Panc1 (cell line): ENCODE measurements around the gene SPINDOC. TPM values are rescaled to one million over a fixed set of nuclear protein-coding genes. Genes with fewer than 3 reads are reported as not detected.

Experiments used
- ATAC-seq: fragments of 200-7000 bp; cut with Tn5 transposase; 2 replicates; pipeline ENCODE4 v1.9.1; 2020; ENCODE audit warnings: mild to moderate bottlenecking, moderate library complexity
- BruUV-seq: library from RNA; stranded (reverse); fragments of 400-500 nt; replicated peaks from 2 replicates; lab custom pipeline; 2021; lab: Mats Ljungman, UMichigan
- CTCF ChIA-PET: fragments of 300-600 bp; sonication (Branson Sonifier 250); formaldehyde crosslinking; loops from one replicate; lab custom pipeline; 2022; ENCODE audit warnings: antibody characterized with exemption; lab: Charles Lee
- POLR2A ChIA-PET: fragments of 300-600 bp; sonication (Branson Sonifier 250); formaldehyde crosslinking; loops from one replicate; lab custom pipeline; 2022; ENCODE audit warnings: antibody characterized with exemption; lab: Charles Lee
- DNase-seq: peaks from one replicate; pipeline ENCODE4 v3.0.0-alpha.2; 2010; ENCODE audit warnings: low read depth, low spot score
- H3K27ac ChIP-seq: 2 replicates; pipeline ENCODE4 v1.5.1; 2011; ENCODE audit warnings: mild to moderate bottlenecking, low read length, inconsistent platforms
- H3K27me3 ChIP-seq: fragments of 200-500 bp; sonication (Bioruptor generic); 2 replicates; pipeline ENCODE4 v1.6.0; 2014; ENCODE audit warnings: low read length, inconsistent platforms; ENCODE audit not compliant: control insufficient read depth, insufficient read depth
- H3K36me3 ChIP-seq: fragments of 200-500 bp; sonication (Bioruptor generic); 2 replicates; pipeline ENCODE4 v1.5.1; 2014; ENCODE audit warnings: inconsistent platforms, mild to moderate bottlenecking, low read length, moderate library complexity; ENCODE audit not compliant: control insufficient read depth, insufficient read depth
- H3K4me1 ChIP-seq: 2 replicates; pipeline ENCODE4 v1.5.1; 2011; ENCODE audit warnings: inconsistent platforms, mild to moderate bottlenecking, low read length, moderate library complexity; ENCODE audit not compliant: control insufficient read depth, insufficient read depth
- H3K4me3 ChIP-seq, 2 experiments: 2 replicates each; pipeline ENCODE4 v1.5.1; 2011 to 2012; ENCODE audit warnings: low read depth in 2 of 2, low read length in 2 of 2, mild to moderate bottlenecking in 2 of 2, inconsistent platforms in 1 of 2, moderate library complexity in 1 of 2
- H3K9me3 ChIP-seq: fragments of 200-500 bp; sonication (Bioruptor generic); 2 replicates; pipeline ENCODE4 v1.5.1; 2014; ENCODE audit warnings: low read depth, mild to moderate bottlenecking, inconsistent platforms, low read length, moderate library complexity; ENCODE audit not compliant: control insufficient read depth, insufficient read depth
- POLR2AphosphoS5 ChIP-seq: IDR thresholded peaks from 2 replicates; pipeline ENCODE4 v1.6.1; 2012; ENCODE audit warnings: mild to moderate bottlenecking, low read depth, low read length, moderate library complexity
- REST ChIP-seq, 2 experiments: IDR thresholded peaks; 2 replicates each; pipeline ENCODE4 v1.6.1; 2011 to 2012; ENCODE audit warnings: low read depth in 2 of 2, control low read depth in 1 of 2, low read length in 1 of 2, mild to moderate bottlenecking in 1 of 2, moderate library complexity in 1 of 2; ENCODE audit not compliant: insufficient read depth in 1 of 2
- SIN3A ChIP-seq: IDR thresholded peaks from 2 replicates; pipeline ENCODE4 v1.6.1; 2012; ENCODE audit warnings: low read depth, mild to moderate bottlenecking, low read length, moderate library complexity, borderline replicate concordance; ENCODE audit not compliant: insufficient read depth
- TCF7L2 ChIP-seq: IDR thresholded peaks from 2 replicates; pipeline ENCODE4 v1.6.1; 2011; ENCODE audit warnings: mild to moderate bottlenecking, low read depth, low read length, inconsistent platforms
- in situ Hi-C: cut with HindIII; loops from 2 replicates; pipeline ENCODE4 v1.10.0; 2016; ENCODE audit warnings: low sequenced_read_pairs, low pct_unique_long_range_greater_than_20kb
- intact Hi-C: fragments of 100-400 bp; cut with micrococcal nuclease; formaldehyde crosslinking; loops from one replicate; pipeline ENCODE4 v1.10.0; 2022; ENCODE audit not compliant: unreplicated experiment
- total RNA-seq: library from RNA; stranded (reverse); gene quantifications from one replicate; pipeline ENCODE4 v1.2.1, GENCODE V29; 2021; ENCODE audit not compliant: unreplicated experiment
- TF ChIP-seq, protein P1 (sequence below): fragments of 450-650 bp; IDR thresholded peaks from 2 replicates; pipeline ENCODE4 v1.5.1; 2017; ENCODE audit warnings: mild to moderate bottlenecking

SPINDOC gene
- total RNA-seq, 1 experiment from 2014 or later, result 59.1 TPM

DNA sequence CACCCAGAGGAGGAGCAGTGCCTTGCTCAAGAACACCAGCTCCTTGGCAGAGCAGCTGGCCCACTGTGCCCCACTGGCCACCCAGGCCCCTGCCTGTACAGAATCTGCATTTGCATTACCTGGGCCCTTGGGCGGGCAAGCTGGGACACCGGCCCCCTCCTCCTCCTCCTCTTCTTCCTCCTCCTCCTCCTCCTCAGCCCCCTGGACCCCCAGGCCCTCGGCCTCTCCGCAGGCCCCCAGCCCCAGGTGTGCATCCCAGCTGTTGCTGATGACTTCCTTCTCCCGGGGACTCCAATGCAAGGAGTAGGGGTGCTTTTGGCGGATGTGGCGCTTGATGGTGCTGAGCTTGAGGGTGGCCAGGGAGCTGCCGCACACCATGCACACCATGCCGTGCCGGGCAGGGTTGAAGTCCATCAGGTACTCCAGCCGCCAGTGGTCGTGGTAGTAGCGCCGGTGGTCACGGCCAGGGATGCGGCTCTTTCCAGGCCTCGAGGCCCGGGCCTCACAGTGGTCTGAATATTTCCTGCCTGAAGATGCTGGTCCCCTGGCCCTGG is 47.5 kb upstream of the SPINDOC start:
- Histone ChIP-seq H3K27ac (no peak overlapping the region), H3K4me1 (peaks cover 15% of the 10 kb centered on the region), H3K9me3 (no peaks in the 10 kb centered on the region), H3K36me3 (peaks cover 4% of the 10 kb centered on the region; the same call in 1 of the 2 replicates), H3K27me3 (no peaks in the 10 kb centered on the region), H3K4me3 (no peak overlapping the region)
- no peak for ATAC-seq
- ChIA-PET POLR2A (no interaction called here), CTCF (interaction anchor here (0.7 kb wide), 1 partner anchor 90 kb away, joined by 4 read pairs; no protein-coding TSS in a partner anchor)
- TF ChIP-seq TCF7L2 (no peak), REST (IDR thresholded peaks at IDR 0.05; ENCODE audit: insufficient read depth in 1 of 2, low read depth in 2 of 2, low read length in 1 of 2) (no peak), POLR2AphosphoS5 (no peak), SIN3A (no peak)
- TF ChIP-seq, protein P1, sequence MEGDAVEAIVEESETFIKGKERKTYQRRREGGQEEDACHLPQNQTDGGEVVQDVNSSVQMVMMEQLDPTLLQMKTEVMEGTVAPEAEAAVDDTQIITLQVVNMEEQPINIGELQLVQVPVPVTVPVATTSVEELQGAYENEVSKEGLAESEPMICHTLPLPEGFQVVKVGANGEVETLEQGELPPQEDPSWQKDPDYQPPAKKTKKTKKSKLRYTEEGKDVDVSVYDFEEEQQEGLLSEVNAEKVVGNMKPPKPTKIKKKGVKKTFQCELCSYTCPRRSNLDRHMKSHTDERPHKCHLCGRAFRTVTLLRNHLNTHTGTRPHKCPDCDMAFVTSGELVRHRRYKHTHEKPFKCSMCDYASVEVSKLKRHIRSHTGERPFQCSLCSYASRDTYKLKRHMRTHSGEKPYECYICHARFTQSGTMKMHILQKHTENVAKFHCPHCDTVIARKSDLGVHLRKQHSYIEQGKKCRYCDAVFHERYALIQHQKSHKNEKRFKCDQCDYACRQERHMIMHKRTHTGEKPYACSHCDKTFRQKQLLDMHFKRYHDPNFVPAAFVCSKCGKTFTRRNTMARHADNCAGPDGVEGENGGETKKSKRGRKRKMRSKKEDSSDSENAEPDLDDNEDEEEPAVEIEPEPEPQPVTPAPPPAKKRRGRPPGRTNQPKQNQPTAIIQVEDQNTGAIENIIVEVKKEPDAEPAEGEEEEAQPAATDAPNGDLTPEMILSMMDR, result no peak
- intact Hi-C loops, result loop anchor here (10.0 kb wide), 1 partner anchor 69 kb away; the partner anchor contains the start of gene MARK2
- TSS peak; percentile 45 for BruUV-seq
- no peak for DNase-seq
- in situ Hi-C loops, result no loop called here

DNA sequence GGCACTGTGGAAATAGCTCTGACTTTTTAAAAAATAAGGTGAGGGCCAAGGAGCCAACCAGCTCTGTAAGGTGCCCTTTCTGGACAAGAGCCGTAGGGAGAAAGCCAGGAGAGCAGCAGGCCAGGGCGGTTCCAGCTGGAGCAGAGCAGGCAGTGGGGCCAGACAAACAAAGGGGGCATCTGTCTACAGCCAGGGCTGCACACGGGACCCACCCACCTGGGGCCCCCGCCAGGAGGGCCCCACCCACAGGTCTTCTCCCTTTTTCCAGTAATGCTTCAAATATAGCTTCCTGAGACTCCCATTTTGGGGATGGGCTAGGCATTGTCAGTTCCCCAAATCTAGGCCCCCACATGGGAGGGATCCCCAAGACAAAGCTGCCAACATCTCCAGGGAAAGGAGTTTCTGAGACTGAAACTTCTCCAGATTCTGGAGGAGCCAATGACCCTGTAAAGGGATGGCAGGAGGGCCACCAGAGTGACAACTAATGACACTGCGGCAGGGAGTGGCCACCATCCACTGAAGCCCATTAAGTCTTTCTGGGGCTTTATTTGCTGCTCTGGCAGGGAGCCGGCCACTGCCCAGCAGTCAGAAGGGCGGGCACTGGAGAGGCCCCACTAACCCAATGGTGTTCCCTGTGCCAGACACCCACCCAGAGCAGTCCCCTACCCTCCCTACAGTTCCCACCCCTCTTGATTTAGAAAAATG is 46.6 kb upstream of the SPINDOC start:
- in situ Hi-C loops (no loop called here), intact Hi-C loops (loop anchor here (10.0 kb wide), 1 partner anchor 68 kb away; the partner anchor contains the start of gene MARK2)
- ATAC-seq (no peak), DNase-seq (no peak)
- no peak for TF ChIP-seq SIN3A
- TF ChIP-seq TCF7L2, result no peak
- TF ChIP-seq REST (IDR thresholded peaks at IDR 0.05; ENCODE audit: insufficient read depth in 1 of 2, low read depth in 2 of 2, low read length in 1 of 2), result no peak
- no peak for TF ChIP-seq POLR2AphosphoS5
- TF ChIP-seq, protein P1, result no peak
- ChIA-PET CTCF (interaction anchor here (0.7 kb wide), 2 partner anchors 91 to 95 kb away, joined by 3 to 4 read pairs; no protein-coding TSS in a partner anchor), POLR2A (interaction anchor here (0.7 kb wide), 1 partner anchor 173 kb away, joined by 3 read pairs; no protein-coding TSS in a partner anchor)
- Histone ChIP-seq H3K4me1 (peaks cover 15% of the 10 kb centered on the region), H3K27ac (no peak overlapping the region), H3K27me3 (no peaks in the 10 kb centered on the region), H3K9me3 (no peaks in the 10 kb centered on the region), H3K36me3 (peaks cover 4% of the 10 kb centered on the region; the same call in 1 of the 2 replicates), H3K4me3 (peak overlapping the region; percentile 77 to 85)
- BruUV-seq, result no TSS peak
